ENCODE results near the gene YJEFN3.

Gene YJEFN3

GRCh38 chr19:19498255-19498991 is 30.3 kb upstream of the YJEFN3 start:
- no peak for DNase-seq (ENCODE audit: low read depth)

- no peak for DNase-seq (ENCODE audit: low read depth)
Observed at GRCh38 chr19:19499272-19499995, 29.3 kb upstream of the YJEFN3 start.

GRCh38 chr19:19500975-19501644 is 27.6 kb upstream of the YJEFN3 start:
- DNase-seq (ENCODE audit: low read depth) = no peak

GRCh38 chr19:19501798-19502197 is 26.9 kb upstream of the YJEFN3 start:
- no peak for DNase-seq (ENCODE audit: low read depth)

- DNase-seq (ENCODE audit: low read depth) = no peak
Observed at GRCh38 chr19:19502281-19502680, 26.4 kb upstream of the YJEFN3 start.

GRCh38 chr19:19502808-19503602 is 25.7 kb upstream of the YJEFN3 start:
- no peak for DNase-seq (ENCODE audit: low read depth)

GRCh38 chr19:19504754-19505668 is 23.7 kb upstream of the YJEFN3 start:
- no peak for DNase-seq (ENCODE audit: low read depth)

GRCh38 chr19:19505669-19506326 is 22.9 kb upstream of the YJEFN3 start:
- DNase-seq (ENCODE audit: low read depth) = no peak

- no peak for DNase-seq (ENCODE audit: low read depth)
Observed at GRCh38 chr19:19506592-19506991, 22.1 kb upstream of the YJEFN3 start.

- no peak for DNase-seq (ENCODE audit: low read depth)
Observed at GRCh38 chr19:19507354-19507753, 21.4 kb upstream of the YJEFN3 start.

- no peak for DNase-seq (ENCODE audit: low read depth)
Observed at GRCh38 chr19:19508217-19508616, 20.5 kb upstream of the YJEFN3 start.

- no peak for DNase-seq (ENCODE audit: low read depth)
Observed at GRCh38 chr19:19510432-19510831, 18.3 kb upstream of the YJEFN3 start.

- DNase-seq (ENCODE audit: low read depth) = no peak
Observed at GRCh38 chr19:19513682-19514081, 15.0 kb upstream of the YJEFN3 start.

GRCh38 chr19:19514215-19514657 is 14.5 kb upstream of the YJEFN3 start:
- no peak for DNase-seq (ENCODE audit: low read depth)

- DNase-seq (ENCODE audit: low read depth) = no peak
Observed at GRCh38 chr19:19514881-19515641, 13.7 kb upstream of the YJEFN3 start, which contains the start of gene TSSK6. TSS of gene TSSK6 (minus strand) at chr19:19515548. CDS start at chr19:19515427, 121 bp downstream.

- peak; percentile 91 for DNase-seq (ENCODE audit: low read depth)
Observed at GRCh38 chr19:19515642-19516519, 12.8 kb upstream of the YJEFN3 start, which contains the start of gene NDUFA13. TSS of gene NDUFA13 (plus strand) at chr19:19516225. CDS start at chr19:19516239, 14 bp downstream.

- no peak for DNase-seq (ENCODE audit: low read depth)
Observed at GRCh38 chr19:19517235-19517619, 11.5 kb upstream of the YJEFN3 start.

GRCh38 chr19:19520989-19521388 is 7.7 kb upstream of the YJEFN3 start:
- DNase-seq (ENCODE audit: low read depth) = no peak
